GM18868 (cell line): ENCODE results near the gene AFMID.
A peak's percentile ranks its signal among the peaks of the same experiment; 100 is the strongest.
"Not testable (repeated sequence)": the region's sequence is repeated elsewhere in the genome, so short reads cannot be mapped to it uniquely, and the experiment has no call there.

Experiments used
- ATAC-seq: cut with Tn5 transposase; IDR thresholded peaks from one replicate; pipeline ENCODE4 v1.9.1; 2021; ENCODE audit warnings: mild to moderate bottlenecking, moderate library complexity; ENCODE audit not compliant: unreplicated experiment

AFMID gene

GRCh38 chr17:78252701-78253635 is 65.8 kb downstream of the AFMID start:
- ATAC-seq = no peak

DNA sequence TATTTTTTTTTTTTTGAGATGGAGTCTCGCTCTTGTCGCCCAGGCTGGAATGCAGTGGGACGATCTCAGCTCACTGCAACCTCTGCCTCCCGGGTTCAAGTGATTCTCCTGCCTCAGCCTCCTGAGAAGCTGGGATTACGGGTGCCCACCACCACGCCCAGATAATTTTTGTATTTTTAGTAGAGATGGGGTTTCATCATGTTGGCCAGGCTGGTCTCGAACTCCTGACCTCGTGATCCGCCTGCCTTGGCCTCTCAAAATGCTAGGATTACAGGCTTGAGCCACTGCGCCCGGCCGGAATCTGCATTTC is 66.4 kb downstream of the AFMID start:
- not testable (repeated sequence) for ATAC-seq

DNA sequence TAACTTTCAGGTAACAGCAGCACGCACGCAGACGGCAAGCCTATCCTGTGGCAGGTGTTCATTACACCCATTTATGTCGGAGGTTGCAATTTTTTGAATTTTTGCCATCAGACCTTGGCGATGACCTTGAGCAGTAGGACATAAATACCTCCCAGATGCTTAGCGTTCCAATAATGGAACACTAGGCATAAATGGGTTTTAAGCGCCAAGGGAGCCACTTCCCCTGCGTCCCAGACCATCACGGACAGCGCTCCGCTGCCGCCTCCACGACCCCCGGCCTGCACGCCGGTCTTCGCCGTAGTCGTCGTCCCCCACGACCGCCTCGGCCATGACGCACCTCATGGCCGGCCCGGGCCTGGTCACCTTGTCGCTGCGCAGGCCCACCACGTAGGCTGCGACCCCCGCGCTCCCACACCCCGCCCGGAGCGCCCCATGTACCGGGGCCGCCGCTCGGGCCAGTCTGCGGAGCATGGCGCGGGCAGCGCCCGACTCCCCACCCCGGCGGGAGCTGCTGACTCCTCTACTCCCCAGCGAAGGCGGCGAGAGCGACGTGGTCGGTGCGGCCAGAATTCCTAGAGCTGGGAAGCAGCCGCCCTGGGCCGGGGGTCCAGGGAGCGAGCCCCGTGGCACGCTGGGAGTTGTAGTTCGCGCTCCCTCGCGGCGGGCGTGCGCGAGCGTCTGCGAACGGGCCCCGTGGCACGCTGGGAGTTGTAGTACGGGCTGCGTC is 66.9 kb downstream of the AFMID start:
- ATAC-seq = peak; percentile 44

GRCh38 chr17:78255029-78255656 is 68.0 kb downstream of the AFMID start:
- ATAC-seq = no peak

- no peak for ATAC-seq
Observed at GRCh38 chr17:78255953-78256706, 69.0 kb downstream of the AFMID start.

DNA sequence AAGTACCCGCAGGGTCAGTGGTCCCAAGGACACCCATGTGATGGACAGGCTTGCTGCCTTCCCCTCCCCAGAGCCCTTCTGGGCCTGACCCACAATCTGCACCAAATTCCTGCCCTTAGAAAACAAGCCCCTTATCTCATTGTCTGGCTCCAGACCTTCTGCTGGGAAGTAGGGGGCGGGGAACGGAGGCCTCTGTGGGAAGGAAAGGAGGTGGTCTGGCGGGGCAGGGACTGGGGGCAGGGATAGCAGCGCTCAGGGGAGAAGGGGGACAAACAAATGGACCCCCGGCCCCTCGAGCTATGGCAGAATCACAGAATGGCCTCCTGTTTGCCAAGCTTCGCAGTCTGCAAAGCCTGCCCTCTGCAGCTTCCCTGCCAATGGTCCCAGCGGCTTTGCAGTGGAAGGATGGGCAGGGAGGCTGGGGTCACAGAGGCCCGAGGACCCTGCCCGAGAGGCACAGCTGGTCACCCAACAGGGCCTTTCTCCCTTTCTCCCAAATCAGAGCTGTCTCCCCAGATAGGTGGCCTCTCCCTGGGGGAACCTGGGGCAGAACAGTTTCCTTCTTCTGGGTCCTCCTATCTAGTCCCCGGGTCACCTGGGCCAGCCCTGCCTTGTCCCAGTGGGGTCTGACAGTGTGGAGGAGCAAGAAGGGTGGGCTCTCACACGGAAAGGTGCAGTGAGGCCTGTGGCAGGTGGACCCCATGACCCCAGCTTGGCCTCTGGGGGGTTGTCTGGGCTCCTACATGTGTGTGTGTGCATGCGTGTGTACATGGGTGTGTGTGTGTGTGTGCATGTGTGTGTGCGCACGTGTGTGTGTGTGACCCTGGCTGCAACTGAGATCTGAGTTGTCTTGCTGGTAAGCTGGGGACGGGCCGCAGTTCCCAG is 69.8 kb downstream of the AFMID start:
- no peak for ATAC-seq
